CD4-positive, alpha-beta T cell treated with Interleukin-2 at 100 ng/mL for 4 hours (primary cell): ENCODE data around the gene TAAR8.
"Not testable (repeated sequence)": the region's sequence is repeated elsewhere in the genome, so short reads cannot be mapped to it uniquely, and the experiment has no call there.

Experiments used
- DNase-seq: peaks from one replicate; pipeline ENCODE4 v3.0.0-alpha.2; 2020; ENCODE audit warnings: low spot score

The TAAR8 gene, protein sequence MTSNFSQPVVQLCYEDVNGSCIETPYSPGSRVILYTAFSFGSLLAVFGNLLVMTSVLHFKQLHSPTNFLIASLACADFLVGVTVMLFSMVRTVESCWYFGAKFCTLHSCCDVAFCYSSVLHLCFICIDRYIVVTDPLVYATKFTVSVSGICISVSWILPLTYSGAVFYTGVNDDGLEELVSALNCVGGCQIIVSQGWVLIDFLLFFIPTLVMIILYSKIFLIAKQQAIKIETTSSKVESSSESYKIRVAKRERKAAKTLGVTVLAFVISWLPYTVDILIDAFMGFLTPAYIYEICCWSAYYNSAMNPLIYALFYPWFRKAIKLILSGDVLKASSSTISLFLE

DNA sequence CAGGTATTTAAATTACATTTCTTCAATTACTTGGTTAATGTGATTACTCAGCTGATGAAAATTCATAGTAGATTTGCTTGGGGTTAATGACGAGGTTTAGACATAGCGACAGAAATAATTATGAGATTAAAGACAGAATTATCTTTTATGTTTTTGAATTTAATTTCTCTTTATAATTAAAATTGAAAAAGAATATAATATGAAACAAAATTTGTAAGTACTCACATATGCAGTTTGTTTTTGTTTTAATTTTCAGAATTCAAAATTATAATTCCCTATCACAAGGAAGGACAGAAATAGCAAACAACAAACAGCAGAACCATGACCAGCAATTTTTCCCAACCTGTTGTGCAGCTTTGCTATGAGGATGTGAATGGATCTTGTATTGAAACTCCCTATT, at the start of gene TAAR8:
Gene TAAR8, plus strand, starts transcription at position 301 of the 400 bp plus-strand sequence. Its CDS starts 21 bp downstream, at position 322.
- DNase-seq, result no peak

DNA sequence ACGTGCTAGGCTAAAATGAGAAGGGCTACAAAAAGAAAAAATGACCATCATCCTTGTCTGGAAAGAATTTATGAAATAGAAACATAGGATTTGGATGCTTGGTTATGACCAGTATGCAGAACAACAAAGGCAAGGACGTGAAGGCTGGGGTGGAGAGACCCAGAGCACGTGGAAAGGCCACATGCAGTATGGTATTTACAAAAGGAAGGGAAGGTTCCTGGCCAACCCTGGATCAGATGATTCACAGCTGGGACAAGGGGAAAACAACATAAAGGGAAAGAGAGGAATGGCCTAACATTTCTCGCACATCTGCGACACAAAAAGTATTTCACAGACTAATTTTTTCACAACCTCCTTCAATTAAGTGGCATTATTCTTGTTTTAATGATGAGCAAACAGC, 47.7 kb upstream of the TAAR8 start:
- no peak for DNase-seq

DNA sequence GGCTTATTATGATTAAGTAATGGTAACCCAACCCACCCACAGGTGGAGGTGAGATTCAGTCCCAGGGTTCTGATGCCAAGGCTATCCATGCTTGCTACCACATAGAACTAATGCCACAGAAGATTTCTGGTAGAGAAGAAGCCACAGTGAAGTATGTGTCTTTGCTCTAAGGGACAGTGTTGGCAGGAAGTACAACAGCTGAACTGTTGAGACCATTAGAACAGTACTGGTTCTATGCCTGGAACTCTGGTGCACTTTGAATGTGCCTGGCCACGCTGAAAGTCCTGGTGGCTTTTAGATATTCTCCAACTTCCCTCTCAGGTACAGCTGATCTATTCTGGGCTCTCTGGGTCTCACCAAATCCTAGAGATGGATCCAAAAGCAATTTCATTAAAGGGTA, 47.3 kb upstream of the TAAR8 start:
- no peak for DNase-seq

DNA sequence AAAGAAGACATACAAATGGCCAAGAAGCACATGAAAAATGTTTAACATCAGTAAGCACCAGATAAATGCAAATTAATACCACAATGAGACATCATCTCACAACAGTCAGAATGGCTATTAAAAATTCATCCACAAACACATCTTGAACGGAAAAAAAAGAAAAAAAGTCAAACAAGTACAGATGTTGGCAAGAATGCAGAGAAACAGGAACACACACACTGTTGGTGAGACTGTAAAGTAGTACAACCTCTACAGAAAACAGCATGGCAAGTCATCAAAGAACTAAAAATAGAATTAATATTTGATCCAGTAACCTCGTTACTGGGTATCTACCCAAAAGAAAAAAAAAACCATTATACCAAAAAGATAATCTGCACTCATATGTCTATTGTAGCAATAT, 46.0 kb upstream of the TAAR8 start:
- DNase-seq, result no peak

DNA sequence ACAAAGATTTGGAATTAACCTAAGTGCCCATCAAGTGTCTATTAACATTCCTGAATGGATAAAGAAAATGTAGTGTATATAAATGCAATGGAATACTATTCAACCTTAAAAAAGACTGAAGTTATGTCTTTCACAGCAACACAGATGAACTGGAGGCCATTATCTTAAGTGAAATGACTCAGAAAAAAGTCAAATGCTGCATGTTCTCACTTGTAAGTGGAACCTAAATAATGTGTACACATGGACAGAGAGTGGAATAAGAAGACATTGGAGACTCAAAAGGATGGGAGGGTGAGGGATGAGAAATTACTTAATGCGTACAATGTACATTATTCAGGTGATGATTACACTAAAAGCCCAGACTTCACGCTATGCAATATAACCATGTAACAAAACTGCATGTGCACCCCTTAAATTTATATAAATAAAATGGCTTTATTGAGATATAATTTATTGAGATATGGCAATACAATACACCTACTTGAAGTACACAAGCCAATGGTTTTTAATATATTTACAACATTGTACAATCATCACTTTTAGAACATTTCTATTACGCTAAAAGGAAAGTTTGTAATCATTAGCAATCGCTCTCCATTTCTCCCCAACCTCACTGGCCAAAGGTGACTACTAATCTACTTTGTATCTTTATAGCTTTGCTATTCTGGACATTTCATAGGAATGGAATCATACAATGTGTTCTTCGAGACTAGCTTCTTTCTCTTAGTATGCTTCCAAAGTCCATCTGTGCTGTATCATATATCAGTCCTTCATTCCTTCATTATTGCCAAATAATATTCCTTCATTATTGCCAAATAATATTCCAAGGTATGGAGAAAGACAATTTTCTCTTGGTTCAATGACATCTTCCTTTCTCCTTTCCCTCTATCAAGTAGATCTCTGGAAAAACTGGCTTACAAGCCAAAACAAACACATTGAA, 45.3 kb upstream of the TAAR8 start:
- DNase-seq, result no peak

DNA sequence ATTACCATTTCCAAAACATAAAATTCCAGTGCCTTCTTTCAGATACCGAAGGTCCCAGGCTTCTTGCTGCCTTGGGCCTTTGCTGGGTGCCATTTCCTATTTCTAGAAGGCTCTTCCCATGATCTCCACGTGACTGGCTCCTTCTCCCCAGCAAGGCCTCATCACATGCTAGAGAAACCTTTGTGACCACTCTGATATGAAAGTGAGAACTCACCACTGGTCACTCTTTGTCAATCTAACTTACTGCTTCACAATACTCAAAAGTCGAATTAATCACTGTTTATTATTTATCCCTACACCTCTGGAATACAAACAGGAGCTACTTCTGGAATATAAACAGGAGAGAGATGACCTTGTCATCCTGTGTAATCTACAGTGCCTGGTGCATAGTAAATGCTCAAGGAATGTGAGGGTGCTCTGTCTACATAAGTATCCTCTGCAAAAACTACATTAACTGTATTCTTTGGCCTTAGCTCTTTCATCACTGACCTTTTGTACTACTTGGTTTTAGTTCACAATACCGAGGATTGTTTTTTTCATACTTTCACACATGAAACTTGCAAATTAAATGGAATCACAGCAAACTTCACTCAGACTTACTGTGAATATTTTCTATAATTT, 41.2 kb upstream of the TAAR8 start:
- DNase-seq, result no peak

DNA sequence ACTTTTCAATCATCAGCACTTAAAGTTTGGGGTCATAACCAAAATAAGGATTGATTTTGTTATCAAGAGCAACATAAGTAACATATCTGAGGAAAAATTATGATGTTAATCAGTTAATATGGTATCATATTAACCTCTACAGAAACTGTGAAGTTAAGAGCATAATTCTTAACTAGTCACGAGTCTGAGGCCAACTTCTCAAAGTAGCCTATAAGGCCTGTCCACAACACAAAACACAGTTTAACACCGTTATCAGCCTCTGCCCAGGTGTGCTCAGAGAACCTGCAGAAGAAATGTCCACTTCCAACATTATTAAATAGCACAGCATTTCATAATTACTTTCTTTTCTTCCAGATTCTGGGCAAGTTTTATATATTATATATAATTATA, 40.6 kb upstream of the TAAR8 start:
- DNase-seq, result no peak

DNA sequence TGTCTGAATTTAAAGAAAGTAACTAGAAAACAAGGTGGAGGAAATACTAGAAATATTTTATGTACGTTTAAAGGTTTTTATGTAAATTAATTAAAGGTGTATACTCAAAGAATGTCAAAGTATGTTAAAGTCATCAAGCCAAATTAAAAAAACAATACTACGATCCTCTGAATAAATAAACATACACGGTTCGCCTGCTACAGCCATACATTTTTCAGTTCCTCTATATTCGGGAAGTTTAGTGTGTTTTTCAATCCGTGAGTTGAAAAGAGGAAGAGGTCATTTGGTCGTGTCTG, 40.2 kb upstream of the TAAR8 start:
- no peak for DNase-seq

DNA sequence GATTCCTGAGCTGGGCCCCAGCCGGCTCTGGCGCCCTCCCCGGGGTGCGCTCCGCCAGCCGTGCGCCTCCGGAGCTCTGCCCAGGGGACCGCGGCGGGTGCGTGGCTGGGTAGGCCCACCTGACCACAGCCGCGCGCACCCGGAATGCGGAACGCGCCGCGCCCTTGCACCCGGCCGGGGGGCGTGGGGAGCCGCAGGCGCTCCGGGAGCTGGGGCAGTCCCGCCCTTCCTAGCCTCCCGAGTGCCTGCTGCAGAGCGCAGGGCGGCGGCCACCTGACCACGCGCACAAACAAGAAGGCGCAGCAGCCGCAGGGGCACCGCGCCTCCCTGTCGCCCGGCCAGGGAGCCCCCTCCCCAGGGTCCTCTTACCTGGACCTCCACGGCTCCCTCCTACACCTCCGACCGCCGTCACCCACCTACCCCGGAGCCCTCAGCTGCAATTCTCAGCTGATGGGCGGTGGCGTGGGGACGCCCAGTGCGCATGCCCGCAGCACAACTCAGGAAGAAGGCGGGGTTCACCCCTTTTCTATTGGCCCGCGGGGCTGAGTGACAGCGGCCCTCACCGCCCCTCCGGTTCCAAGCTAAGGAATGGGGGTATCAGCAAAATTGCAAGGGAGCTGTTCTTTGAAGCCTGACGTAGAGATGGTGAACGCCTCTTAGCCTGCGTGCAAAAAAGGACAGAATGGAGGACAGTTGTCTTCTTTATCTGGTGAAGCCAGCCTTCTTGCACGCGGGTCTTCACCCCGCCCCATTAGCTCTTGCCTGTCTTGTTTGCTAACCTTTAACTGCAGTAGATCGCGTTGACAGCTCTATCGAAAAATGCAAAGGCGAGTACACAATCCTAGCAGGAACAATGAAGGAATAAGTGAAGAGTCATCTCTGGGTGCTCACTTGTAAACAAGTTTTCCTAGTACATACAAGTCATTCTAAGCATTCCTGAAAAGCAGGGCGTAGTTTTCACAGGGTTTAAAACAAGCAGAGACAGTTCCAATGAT, 39.5 kb upstream of the TAAR8 start, which contains the start of gene STX7:
Gene STX7, minus strand, starts transcription at position 479 of the 995 bp plus-strand sequence. CDS start 9,586 bp downstream, outside the sequence.
- peak; percentile 90 for DNase-seq

DNA sequence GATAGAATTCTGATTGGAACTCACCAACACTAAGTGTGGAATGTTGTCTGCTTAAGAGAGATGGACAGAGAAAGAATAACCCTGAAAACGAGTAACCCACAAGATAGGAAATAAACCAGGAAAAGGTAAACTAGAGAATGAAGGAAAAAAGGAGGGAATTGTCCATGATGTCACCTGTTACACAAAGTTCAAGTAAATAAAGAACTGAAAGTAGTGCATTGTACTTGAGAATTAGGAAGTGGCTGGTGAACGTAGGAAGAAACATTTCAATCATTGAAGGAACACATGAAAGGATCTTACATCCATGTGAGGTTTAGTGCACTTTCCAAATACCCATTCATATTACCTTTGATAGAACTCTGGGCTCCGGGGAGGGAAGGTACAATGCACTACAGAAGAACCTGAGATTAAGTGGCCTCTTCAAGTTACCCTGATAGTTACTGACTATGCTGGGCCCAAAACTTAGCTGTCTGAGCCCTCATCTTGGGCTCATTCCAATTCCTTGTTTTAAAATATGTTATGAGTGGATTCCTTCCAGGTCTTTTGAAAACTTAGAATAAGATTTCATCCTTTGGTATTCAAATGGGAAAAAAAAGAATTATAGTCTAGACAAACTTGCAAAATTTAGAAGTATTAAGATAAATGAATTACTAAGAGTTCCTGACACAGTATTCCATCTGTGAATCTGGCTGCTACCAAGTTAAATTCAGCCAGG, 38.5 kb upstream of the TAAR8 start:
- no peak for DNase-seq

DNA sequence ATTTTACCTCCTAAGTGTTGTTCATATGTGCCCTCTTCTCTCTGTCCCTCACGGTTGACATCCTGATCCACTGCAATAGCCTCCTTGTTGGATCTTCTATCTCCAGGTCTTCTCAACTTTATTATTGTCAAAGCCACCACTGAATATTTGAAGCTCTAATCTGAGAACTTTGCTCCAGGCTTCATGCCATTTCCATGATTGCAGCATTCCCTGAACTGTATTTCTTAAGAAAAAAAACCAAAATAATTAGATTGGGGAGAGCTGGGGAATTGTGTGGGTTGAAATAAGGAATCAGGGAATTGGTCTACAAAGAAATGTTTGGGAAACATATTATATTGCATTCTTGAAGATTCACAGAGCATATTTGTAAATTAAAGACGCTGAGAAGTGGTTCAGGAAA, 37.1 kb upstream of the TAAR8 start:
- DNase-seq, result no peak

DNA sequence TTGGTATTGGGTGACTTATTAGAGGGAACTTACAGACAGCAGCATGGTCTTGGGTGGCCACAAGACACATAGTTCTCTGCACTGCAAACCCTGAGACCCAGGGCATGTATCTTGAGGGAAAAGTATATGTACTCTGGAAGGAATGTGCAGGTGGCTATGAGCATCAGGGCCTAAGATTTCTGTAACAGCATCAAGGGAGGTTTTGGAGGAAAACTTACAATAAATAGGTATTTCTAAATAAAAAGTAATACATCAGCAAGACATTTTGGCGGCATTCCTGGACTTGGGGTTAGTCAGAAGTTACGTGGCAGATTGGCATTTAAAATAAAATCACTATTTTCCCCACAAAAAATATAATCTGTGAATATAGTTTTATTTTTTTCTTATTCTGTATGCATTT, 31.5 kb upstream of the TAAR8 start:
- no peak for DNase-seq

DNA sequence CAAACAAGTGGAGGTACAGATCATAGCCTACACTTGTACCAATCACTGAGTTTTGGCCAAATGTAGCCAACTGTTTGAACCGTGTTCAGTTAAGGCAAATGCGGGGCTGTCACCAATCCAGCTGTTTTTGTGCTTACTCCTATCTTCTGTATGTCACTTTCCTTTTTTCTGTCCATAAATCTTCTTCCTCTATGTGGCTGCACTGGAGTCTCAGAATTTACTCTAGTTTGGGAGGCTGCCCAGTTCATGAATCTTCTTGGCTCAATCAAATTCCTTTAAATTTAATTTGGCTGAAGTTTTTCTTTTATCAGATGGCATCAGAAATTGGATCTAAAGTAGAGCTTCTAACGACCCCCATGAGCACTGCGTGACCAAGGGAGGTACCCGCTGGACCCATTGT, 27.8 kb upstream of the TAAR8 start:
- no peak for DNase-seq

DNA sequence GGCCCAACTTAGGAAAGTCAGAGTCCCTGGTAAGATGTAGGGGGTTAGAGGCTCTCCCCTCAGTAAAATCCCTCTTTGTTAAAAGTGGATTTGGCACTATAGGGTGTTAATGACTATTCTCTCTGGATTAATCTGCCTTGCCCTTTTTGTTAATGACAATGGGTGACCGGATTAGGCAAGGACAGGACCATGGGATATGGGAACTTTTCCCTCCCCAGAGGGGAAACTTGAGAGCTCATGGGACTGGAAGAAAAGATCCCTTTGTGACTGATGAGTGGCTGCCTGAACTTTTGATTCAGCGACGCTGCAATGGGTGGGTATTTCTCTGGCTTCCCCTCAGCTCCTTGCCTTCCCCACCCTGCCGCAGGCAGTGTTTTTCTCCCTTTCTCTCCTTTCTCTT, 26.6 kb upstream of the TAAR8 start:
- DNase-seq, result no peak

DNA sequence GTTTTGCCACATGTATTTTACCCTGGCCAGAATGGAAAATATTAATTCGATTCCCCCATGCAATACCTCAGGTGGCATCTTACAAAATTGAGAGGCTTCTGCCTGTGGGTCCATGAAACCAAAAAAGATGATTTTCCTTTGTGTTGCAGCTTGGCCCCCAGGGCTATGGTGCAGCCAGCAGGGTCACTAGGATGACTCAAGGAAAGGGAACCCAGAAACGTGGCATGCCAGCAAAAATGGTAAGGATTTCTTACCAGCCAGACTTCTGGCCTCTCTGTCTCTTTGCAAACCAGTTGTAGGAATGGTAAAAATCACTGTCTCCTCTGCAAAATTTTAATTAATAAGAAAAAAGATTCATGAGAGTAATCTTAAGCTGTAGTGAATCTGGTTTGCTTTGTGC, 26.0 kb upstream of the TAAR8 start:
- DNase-seq, result no peak

DNA sequence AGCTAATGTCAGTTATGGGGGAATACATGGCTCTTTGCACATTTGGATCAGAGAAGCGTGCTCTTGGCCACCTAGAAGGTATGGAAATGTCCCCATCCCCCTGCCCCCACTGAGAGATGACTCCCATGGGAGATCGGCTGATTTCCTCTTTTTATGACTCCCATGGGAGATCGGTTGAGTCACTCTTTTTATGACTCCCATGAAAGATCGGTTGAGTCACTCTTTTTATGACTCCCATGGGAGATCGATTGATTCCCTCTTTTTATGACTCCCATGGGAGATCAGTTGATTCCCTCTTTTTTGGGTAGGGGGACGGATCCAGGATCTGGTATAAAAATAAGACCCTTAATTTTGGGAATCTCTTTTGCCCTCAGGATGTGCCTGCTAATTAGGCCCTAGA, 24.7 kb upstream of the TAAR8 start:
- no peak for DNase-seq

DNA sequence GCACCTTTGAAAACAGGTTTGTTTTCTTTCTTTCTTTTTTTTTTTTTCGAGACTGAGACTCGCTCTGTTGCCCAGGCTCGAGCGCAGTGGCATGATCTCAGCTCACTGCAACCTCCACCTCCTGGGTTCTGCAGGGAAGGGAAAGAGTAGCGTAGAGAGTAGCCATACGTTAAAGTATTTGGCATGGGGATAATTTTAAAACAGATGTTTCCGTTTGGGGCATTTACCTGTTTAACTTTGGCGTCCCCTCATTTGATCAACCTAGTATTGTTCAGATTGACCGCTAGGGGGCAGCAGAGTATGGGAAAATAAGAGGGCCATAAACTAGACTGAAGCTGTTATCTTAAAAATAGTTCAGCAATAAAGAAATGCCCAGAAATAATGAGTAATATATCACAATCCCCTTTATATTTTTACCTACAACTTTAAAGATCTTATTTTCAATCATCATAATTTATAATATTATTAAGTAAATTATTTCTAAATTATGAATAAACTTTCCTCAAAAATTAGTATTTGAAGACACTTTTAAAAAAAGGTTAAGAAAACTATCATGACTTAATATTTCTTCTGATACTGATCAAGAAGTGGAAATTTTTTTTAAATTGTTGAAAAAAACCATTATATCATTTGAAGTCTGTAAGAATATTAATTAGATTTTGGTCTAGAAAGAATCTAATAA, 22.0 kb upstream of the TAAR8 start:
- DNase-seq, result peak; percentile 77

DNA sequence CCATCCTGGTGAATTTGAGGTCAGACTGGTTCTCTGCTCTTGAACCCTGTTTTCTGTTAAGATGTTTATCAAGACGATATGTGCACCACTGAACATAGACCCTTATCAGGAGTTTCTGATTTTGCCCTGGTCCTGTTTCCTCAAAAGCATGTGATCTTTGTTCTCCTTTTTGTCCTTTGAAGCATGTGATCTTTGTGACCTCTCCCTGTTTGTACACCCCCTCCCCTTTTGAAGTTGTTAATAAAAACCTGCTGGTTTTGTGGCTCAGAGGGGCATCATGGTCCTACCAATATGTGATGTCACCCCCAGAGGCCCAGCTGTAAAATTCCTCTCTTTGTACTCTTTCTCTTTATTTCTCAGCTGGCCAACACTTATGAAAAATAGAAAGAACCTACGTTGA, 17.9 kb upstream of the TAAR8 start:
- not testable (repeated sequence) for DNase-seq

DNA sequence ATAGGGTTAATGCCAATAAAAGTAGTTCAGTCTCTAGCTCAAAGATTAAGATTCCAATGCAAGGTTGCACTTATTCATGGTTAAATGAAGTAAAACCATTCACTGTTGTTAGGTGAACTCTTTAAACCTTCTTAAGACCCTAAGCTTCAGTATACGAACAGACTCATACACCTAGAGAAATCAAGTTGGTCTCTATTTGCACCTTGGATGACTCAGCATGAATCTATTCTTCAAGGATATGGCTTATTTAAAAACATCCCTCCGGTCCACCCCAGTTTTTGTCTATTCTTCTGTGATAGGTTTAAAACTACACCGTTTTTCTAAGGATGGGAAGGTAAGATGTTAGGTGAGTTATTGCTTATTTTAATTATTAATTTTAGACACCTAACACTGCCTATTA, 15.3 kb upstream of the TAAR8 start:
- DNase-seq, result no peak

DNA sequence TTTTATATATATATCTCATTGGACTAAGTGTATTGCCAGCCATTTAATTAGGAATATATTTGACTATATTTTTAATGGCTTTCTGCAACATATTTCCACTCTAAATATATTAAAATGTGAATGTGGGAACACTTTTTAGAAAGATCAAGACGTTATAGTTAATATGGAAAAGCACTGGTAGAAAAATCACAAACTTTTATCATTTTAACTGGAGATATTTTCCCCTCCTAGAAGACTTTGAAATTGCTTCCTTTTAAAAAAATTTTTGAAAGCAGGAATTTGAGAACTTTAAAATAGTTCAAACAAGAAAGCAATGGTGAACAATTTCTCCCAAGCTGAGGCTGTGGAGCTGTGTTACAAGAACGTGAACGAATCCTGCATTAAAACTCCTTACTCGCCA, 14.5 kb upstream of the TAAR8 start, which contains the start of gene TAAR9:
Gene TAAR9, plus strand, starts transcription at position 301 of the 400 bp plus-strand sequence. Its CDS starts 13 bp downstream, at position 314.
- DNase-seq, result no peak
